ENCODE results near the gene PPP1R16B. TPM values are rescaled to one million over a fixed set of nuclear protein-coding genes. Genes with fewer than 3 reads are reported as not detected.

PPP1R16B gene
- total and polyA plus RNA-seq, 2 of the 8 experiments (the other 6 are each of a cell fraction or from before 2014, with no cell fraction given): 2.6 to 8.9 TPM

DNA sequence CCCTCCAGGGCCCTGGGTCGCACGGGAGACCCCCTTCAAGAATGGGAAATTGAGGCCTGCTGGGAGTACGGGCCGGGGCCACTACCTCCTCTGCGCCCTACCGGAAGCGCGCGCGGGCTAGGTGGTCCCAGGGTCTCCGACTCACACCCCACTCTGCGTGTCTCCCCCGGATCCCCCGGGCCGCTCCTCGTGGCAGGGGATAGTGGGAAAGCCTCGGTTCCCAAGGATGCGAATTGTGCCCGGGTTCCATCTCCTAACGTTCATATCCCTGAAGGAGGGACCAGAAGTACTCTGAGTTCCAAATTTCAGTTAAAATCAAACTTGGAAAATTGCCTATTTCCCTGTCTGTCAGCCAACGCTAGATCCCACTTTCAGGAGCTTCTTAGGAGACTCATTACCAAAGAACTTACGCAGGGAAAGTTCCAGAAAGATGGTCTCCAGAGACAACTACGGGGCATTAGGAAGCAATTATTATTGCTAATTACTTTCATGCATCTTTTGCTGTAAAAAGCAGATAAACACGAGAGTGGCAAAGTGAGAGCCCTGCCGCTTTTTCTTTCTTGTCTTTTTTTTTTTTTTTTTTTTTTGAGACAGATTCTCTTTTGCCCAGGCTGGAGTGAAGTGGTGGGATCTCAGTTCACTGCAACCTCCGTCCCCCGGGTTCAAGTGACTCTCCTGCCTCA, 121.6 kb downstream of the PPP1R16B start:
- Histone ChIP-seq H3K27ac (ENCODE audit: low read depth, low read length) (peak overlapping the region; percentile 73; the same call in 1 of the 2 replicates), H3K18ac (ENCODE audit: extremely low read depth, low read length) (peak overlapping the region; percentile 95; the same call in 1 of the 2 replicates), H4K20me1 (replicated peaks in 1 of 2; ENCODE audit: control insufficient read depth in 1 of 2, insufficient read depth in 2 of 2, low read length in 2 of 2) (peaks cover 7 to 16% of the 10 kb centered on the region in 2 experiments), H3K79me1 (ENCODE audit: low read depth, low read length) (peaks cover 12% of the 10 kb centered on the region), H3K4me1 (replicated peaks in 1 of 4; ENCODE audit: control insufficient read depth in 3 of 4, insufficient read depth in 4 of 4, low read length in 3 of 4) (peaks cover 6 to 8% (median 6%) of the 10 kb centered on the region in 4 experiments), H3K9me3 (ENCODE audit: insufficient read depth in 2 of 2, low read depth in 1 of 2, low read length in 1 of 2) (no peaks in the 10 kb centered on the region), H3K4me2 (ENCODE audit: insufficient read depth in 1 of 2, low read depth in 2 of 2, low read length in 2 of 2) (peak overlapping the region; percentile 70 to 79), H3K14ac (ENCODE audit: insufficient read length) (peak overlapping the region; percentile 79), H3K4me3 (ENCODE audit: extremely low read depth in 1 of 4, insufficient read depth in 2 of 4, low read depth in 3 of 4, low read length in 4 of 4) (peak overlapping the region; percentile 85 to 90 (median 87)), H4K8ac (ENCODE audit: extremely low read depth, insufficient read depth, low read length) (0 out of 2 replicates have a peak overlapping the region, but pooled peaks have one; percentile 9), H4K5ac (ENCODE audit: insufficient read length, low read depth, low read length) (peak overlapping the region; percentile 35), H2BK120ac (replicated peaks; ENCODE audit: low read depth, low read length) (peak overlapping the region; percentile 44), H2AK5ac (ENCODE audit: low read depth, low read length) (peak overlapping the region; percentile 39; the same call in 1 of the 2 replicates), H3K4ac (replicated peaks; ENCODE audit: insufficient read length, low read depth, low read length) (no peak overlapping the region), H3K79me2 (ENCODE audit: control insufficient read depth in 1 of 2, insufficient read depth in 2 of 2, low read length in 2 of 2) (peaks cover 40 to 55% of the 10 kb centered on the region in 2 experiments), H3K23me2 (ENCODE audit: low read depth, low read length) (peaks cover 13% of the 10 kb centered on the region), H3K27me3 (replicated peaks in 1 of 4; ENCODE audit: control insufficient read depth in 3 of 4, extremely low read depth in 1 of 4, insufficient read depth in 3 of 4, low read length in 3 of 4) (no peaks in the 10 kb centered on the region), H4K91ac (replicated peaks; ENCODE audit: insufficient read length, low read length) (peak overlapping the region; percentile 93), H2AFZ (ENCODE audit: low read length) (no peak overlapping the region), H3K56ac (replicated peaks; ENCODE audit: insufficient read length, low read depth, low read length) (peak overlapping the region; percentile 65), H2BK5ac (ENCODE audit: low read depth, low read length) (0 out of 2 replicates have a peak overlapping the region, but pooled peaks have one; percentile 78), H3K23ac (ENCODE audit: insufficient read length) (no peak overlapping the region), H2BK15ac (ENCODE audit: low read length) (no peak overlapping the region), H2BK12ac (ENCODE audit: low read depth, low read length) (no peak overlapping the region), H3K9ac (replicated peaks in 1 of 4; ENCODE audit: extremely low read depth in 1 of 4, low read depth in 3 of 4, low read length in 3 of 4) (peak overlapping the region; percentile 74 to 96 (median 78)), H2BK20ac (ENCODE audit: low read length) (no peak overlapping the region), H3K36me3 (ENCODE audit: control insufficient read depth in 2 of 4, insufficient read depth in 4 of 4, low read length in 3 of 4) (peaks cover 0 to 5% (median 2%) of the 10 kb centered on the region in 4 experiments; a peak in 3 of 8 replicates)
- FAIRE-seq (no peak), DNase-seq (ENCODE audit: low read depth in 1 of 2, low spot score in 2 of 2) (peak in 1 of 2 experiments; percentile 51)
- 16% methylated on average over 23 of the region's 27 CpGs; no CpG with 5 or more reads in 1 of the 2 experiments for WGBS, 2 experiments (ENCODE audit: extremely low coverage in 1 of 2, insufficient coverage in 1 of 2, insufficient read length in 1 of 2, insufficient replicate concordance in 2 of 2, low coverage in 1 of 2, low lambda C conversion rate in 2 of 2, missing lambda C conversion rate in 1 of 2)
- ChIA-PET POLR2A (ENCODE audit: partially characterized antibody) (interaction anchor here (0.6 to 5.9 kb wide), 19 partner anchors 10 to 281 kb away, joined by 3 to 57 read pairs (median 5); partner anchors contain the start of genes ACTR5, DHX35 and PPP1R16B), CTCF (ENCODE audit: partially characterized antibody) (interaction anchor here (1.0 to 2.1 kb wide), 6 partner anchors 10 to 34 kb away, joined by 3 to 11 read pairs (median 4); no protein-coding TSS in a partner anchor)
- TF ChIP-seq ASH2L (IDR thresholded peaks at IDR 0.05; ENCODE audit: low read length) (peak; percentile 26), SIN3A (conservative IDR thresholded peaks at IDR 0.05 in 1 of 2, IDR thresholded peaks at IDR 0.05 in 1 of 2; ENCODE audit: low read depth in 1 of 2, low read length in 2 of 2) (0 out of 4 replicates have a peak, but pooled peaks of 1 of the 2 experiments have one; percentile 8), SP2 (IDR thresholded peaks at IDR 0.05; ENCODE audit: low read length) (no peak), KDM5A (IDR thresholded peaks at IDR 0.05; ENCODE audit: low read length) (no peak)
